NT2/D1 (cell line): ENCODE results near the gene RTN4RL2.

ENCODE experiments used
- SUZ12 ChIP-seq: IDR thresholded peaks from 2 replicates; pipeline ENCODE4 v1.6.1; 2011; ENCODE audit not compliant: insufficient read length, insufficient read depth; ENCODE audit errors: extremely low read depth
- YY1 ChIP-seq: IDR thresholded peaks from 2 replicates; pipeline ENCODE4 v1.6.1; 2011; ENCODE audit not compliant: insufficient read length, insufficient read depth
- ZNF274 ChIP-seq: IDR thresholded peaks from 2 replicates; pipeline ENCODE4 v1.6.1; 2011; ENCODE audit warnings: mild to moderate bottlenecking, low read depth, low read length

DNA sequence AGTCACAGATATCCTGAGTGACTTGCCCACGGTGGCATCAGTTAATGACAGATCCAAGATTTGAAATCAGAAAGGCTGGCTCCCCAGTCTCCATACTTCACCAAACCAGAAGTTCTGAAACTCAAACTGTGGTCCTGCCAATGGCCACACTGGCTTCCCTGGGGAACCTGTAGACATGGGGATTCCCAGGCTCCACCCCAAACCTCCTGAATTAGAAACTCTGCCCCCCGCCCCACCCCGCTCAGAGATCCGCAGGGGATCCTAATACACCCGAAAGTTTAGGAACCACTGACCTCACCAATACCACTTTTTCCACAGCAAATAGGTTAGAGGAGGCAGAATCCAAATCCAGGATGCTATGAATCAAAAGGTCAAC, 15.3 kb downstream of the RTN4RL2 start:
- TF ChIP-seq SUZ12: no peak
- TF ChIP-seq YY1: no peak
- TF ChIP-seq ZNF274: no peak
